GM12878 (cell line): Measurements from ENCODE around the gene CCDC134. TPM values are rescaled to one million over a fixed set of nuclear protein-coding genes. Genes with fewer than 3 reads are reported as not detected.

ENCODE experiments used
- ATAC-seq: fragments of 200-7000 bp; cut with Tn5 transposase; 3 replicates; pipeline ENCODE4 v1.9.1; 2020; ENCODE audit warnings: mild to moderate bottlenecking, moderate library complexity
- BruUV-seq: library from RNA; stranded (reverse); fragments of 400-500 nt; replicated peaks from 2 replicates; lab custom pipeline; 2021; lab: Mats Ljungman, UMichigan
- CTCF ChIA-PET: fragments of 300-600 bp; sonication (Branson Sonifier 250); formaldehyde crosslinking; extraction: SDS; loops from one replicate; lab custom pipeline; 2021; ENCODE audit warnings: inconsistent platforms; lab: Yijun Ruan, JAX
- POLR2A ChIA-PET: fragments of 350-600 bp; formaldehyde crosslinking; extraction: SDS; loops from one replicate; lab custom pipeline; 2021; ENCODE audit warnings: inconsistent platforms; lab: Charles Lee
- RAD21 ChIA-PET: fragments of 300-600 bp; sonication (Branson Sonifier 250); formaldehyde crosslinking; loops from one replicate; lab custom pipeline; 2023; ENCODE audit warnings: antibody characterized with exemption; ENCODE audit not compliant: unreplicated experiment; lab: Charles Lee
- SMC1A ChIA-PET: fragments of 300-600 bp; sonication (Branson Sonifier 250); formaldehyde crosslinking; loops from one replicate; lab custom pipeline; 2023; ENCODE audit not compliant: unreplicated experiment, uncharacterized antibody; lab: Charles Lee
- DNase-seq: peaks from one replicate; pipeline ENCODE4 v3.0.0-alpha.2; 2011; ENCODE audit warnings: low read depth, low spot score
- FAIRE-seq: peaks from 3 replicates; lab custom pipeline; 2011; peaks lifted over from hg19 to GRCh38; lab: Jason Lieb, UNC
- H2AFZ ChIP-seq: 2 replicates; pipeline ENCODE4 v1.6.0; 2011; ENCODE audit warnings: low read depth, low read length, control low read depth; ENCODE audit not compliant: control insufficient read depth
- H3K27ac ChIP-seq: 2 replicates; pipeline ENCODE4 v1.5.1; 2011; ENCODE audit warnings: control low read depth; ENCODE audit not compliant: control insufficient read depth, insufficient read depth
- H3K27me3 ChIP-seq, 2 experiments: replicated peaks in 1 of 2; 2 replicates each; pipeline versions ENCODE4 v1.6.0 to v1.6.1; 2011; ENCODE audit warnings: low read length in 1 of 2; ENCODE audit not compliant: control insufficient read depth in 2 of 2, insufficient read depth in 2 of 2
- H3K36me3 ChIP-seq, 2 experiments: 2 replicates each; pipeline ENCODE4 v1.5.1; 2011; ENCODE audit warnings: low read length in 1 of 2; ENCODE audit not compliant: control insufficient read depth in 2 of 2, insufficient read depth in 2 of 2
- H3K4me1 ChIP-seq: 2 replicates; pipeline ENCODE4 v1.6.1; 2011; ENCODE audit warnings: mild to moderate bottlenecking, low read length, moderate library complexity, mixed read lengths; ENCODE audit not compliant: control insufficient read depth, insufficient read depth
- H3K4me2 ChIP-seq: 2 replicates; pipeline ENCODE4 v1.6.0; 2011; ENCODE audit warnings: control low read depth; ENCODE audit not compliant: control insufficient read depth, insufficient read depth
- H3K4me3 ChIP-seq: fragments of 200-600 bp; sonication (generic); 2 replicates; pipeline ENCODE4 v1.5.1; 2016
- H3K79me2 ChIP-seq: 2 replicates; pipeline ENCODE4 v1.6.0; 2011; ENCODE audit warnings: low read length; ENCODE audit not compliant: control insufficient read depth, insufficient read depth
- H3K9ac ChIP-seq: 2 replicates; pipeline ENCODE4 v1.8.0; 2011; ENCODE audit warnings: low read length, control low read depth, mixed read lengths; ENCODE audit not compliant: control insufficient read depth, insufficient read depth
- H3K9me3 ChIP-seq: replicated peaks from 3 replicates; pipeline ENCODE4 v1.5.1; 2011; ENCODE audit warnings: mild to moderate bottlenecking, low read length; ENCODE audit not compliant: control insufficient read depth, insufficient read depth
- H4K20me1 ChIP-seq: 2 replicates; pipeline ENCODE4 v1.6.0; 2011; ENCODE audit not compliant: control insufficient read depth, insufficient read depth
- EGR1 ChIP-seq, 2 experiments: IDR thresholded peaks; 1 replicate in 1 of 2; 2 replicates in 1 of 2; pipeline ENCODE4 v1.6.1; 2011 to 2012; ENCODE audit warnings: low read depth in 2 of 2, low read length in 2 of 2, borderline replicate concordance in 1 of 2, mild to moderate bottlenecking in 1 of 2, moderate library complexity in 1 of 2
- IRF4 ChIP-seq: IDR thresholded peaks from 2 replicates; pipeline ENCODE4 v1.6.1; 2011; ENCODE audit warnings: low read depth, low read length
- JUND ChIP-seq: IDR thresholded peaks from 2 replicates; pipeline ENCODE4 v1.6.1; 2012; ENCODE audit warnings: low read depth, mild to moderate bottlenecking, low read length, improper control_type of control experiment, moderate library complexity
- MEF2B ChIP-seq: fragments of 450-650 bp; IDR thresholded peaks from 2 replicates; pipeline ENCODE4 v1.6.1; 2018; ENCODE audit warnings: mild to moderate bottlenecking, moderate library complexity; ENCODE audit not compliant: partially characterized antibody, poor library complexity, severe bottlenecking
- NFIC ChIP-seq: IDR thresholded peaks from 2 replicates; pipeline ENCODE4 v1.6.1; 2012; ENCODE audit warnings: low read depth, mild to moderate bottlenecking, inconsistent platforms, low read length, moderate library complexity
- SIX5 ChIP-seq: IDR thresholded peaks from 2 replicates; pipeline ENCODE4 v1.6.1; 2011; ENCODE audit warnings: mild to moderate bottlenecking, low read depth, low read length, moderate library complexity; ENCODE audit not compliant: severe bottlenecking
- ZBED1 ChIP-seq: IDR thresholded peaks from 2 replicates; pipeline ENCODE4 v1.6.1; 2016; ENCODE audit warnings: borderline replicate concordance
- ZNF217 ChIP-seq: fragments of 450-650 bp; IDR thresholded peaks from 2 replicates; pipeline ENCODE4 v1.6.1; 2017; ENCODE audit warnings: antibody characterized with exemption, mild to moderate bottlenecking
- ZNF24 ChIP-seq: fragments of 450-650 bp; IDR thresholded peaks from 2 replicates; pipeline ENCODE4 v1.6.1; 2017; ENCODE audit warnings: antibody characterized with exemption, mild to moderate bottlenecking
- WGBS: methylation state at CpG from one replicate; pipeline ENCODE4 v1.1.6; 2016; ENCODE audit warnings: low lambda C conversion rate; ENCODE audit not compliant: insufficient replicate concordance, insufficient coverage; ENCODE audit errors: missing lambda C conversion rate; 5-methylcytosine and 5-hydroxymethylcytosine counted together
- in situ Hi-C: fragments of 300-500 bp; cut with MboI; formaldehyde crosslinking; loops from 9 replicates; pipeline ENCODE4 v1.14.3; 2018; ENCODE audit warnings: mixed read lengths
- intact Hi-C: fragments of 100-400 bp; cut with micrococcal nuclease; formaldehyde crosslinking; loops from one replicate; pipeline ENCODE4 v1.14.2; 2022; ENCODE audit not compliant: unreplicated experiment
- polyA plus RNA-seq, 11 experiments: library from polyadenylated mRNA; depleted of rRNA in 4 of 11; unstranded in 6 of 11; stranded (reverse) in 5 of 11; fragments of >200 nt; fragmentation: Nextera tagmentation in 4 of 11; fragmentation: Illumina TruSeq in 1 of 11; extraction: Ambion mirVana in 4 of 11; extraction: Trizol in 1 of 11; gene quantifications; 1 replicate in 1 of 11; 2 replicates in 10 of 11; pipeline versions ENCODE4 v1.2.1 to v1.2.3, GENCODE V29; 2011 to 2016; ENCODE audit warnings: inconsistent platforms in 2 of 11, missing spikeins in 2 of 11, low read depth in 1 of 11
- total RNA-seq, 4 experiments: library from RNA; depleted of rRNA in 3 of 4; stranded (reverse); fragments of >200 nt in 3 of 4; fragmentation: Illumina TruSeq in 1 of 4; extraction: Trizol in 1 of 4; gene quantifications; 2 replicates each; pipeline versions ENCODE4 v1.2.1 to v1.2.3, GENCODE V29; 2013 to 2021

The CCDC134 gene
- total and polyA plus RNA-seq, 10 of the 15 experiments (the other 5 are each of a cell fraction or from before 2014, with no cell fraction given), result 0.35 to 19.3 (median 11.8) TPM

DNA sequence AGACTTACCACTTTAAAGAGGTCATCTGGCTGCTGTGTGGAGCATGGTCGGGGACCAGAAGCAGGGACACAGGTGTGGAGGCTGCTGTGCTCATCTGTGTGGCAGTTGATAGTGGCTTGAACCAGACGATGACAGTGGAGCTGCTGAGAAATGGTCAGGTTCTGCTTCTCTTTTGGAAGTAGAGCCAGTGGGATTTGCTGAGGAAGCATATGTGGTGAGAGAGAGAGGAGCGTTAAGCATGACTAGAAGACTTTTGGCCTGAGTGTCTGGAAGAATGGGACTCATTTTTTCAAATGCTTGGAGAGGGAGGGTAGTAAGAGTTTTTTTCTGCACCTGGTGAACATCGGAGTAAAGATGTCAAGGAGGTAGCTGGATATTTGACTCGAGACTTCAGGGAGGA is 20.0 kb downstream of the CCDC134 start:
- 92% methylated on average over 5 of the region's 5 CpGs for WGBS
- H3K9ac ChIP-seq, result no peak overlapping the region
- H3K4me2 ChIP-seq, result no peak overlapping the region
- ChIA-PET SMC1A (interaction anchor here (0.8 kb wide), 1 partner anchor 42 kb away, joined by 3 read pairs; no protein-coding TSS in a partner anchor), RAD21 (interaction anchor here (0.8 to 2.9 kb wide), 2 partner anchors 121 to 123 kb away, joined by 3 to 14 read pairs; no protein-coding TSS in a partner anchor)
- intact Hi-C loops, result loop anchor here (5.0 kb wide), 1 partner anchor 37 kb away; no protein-coding TSS in a partner anchor
- H4K20me1 ChIP-seq, result no peaks in the 10 kb centered on the region
- H3K27me3 ChIP-seq, result no peaks in the 10 kb centered on the region
- H3K4me3 ChIP-seq, result no peak overlapping the region
- FAIRE-seq, result no peak
- no peaks in the 10 kb centered on the region for H3K9me3 ChIP-seq
- H3K79me2 ChIP-seq, result no peaks in the 10 kb centered on the region
- BruUV-seq, result no TSS peak
- no peak for TF ChIP-seq JUND
- no peak for TF ChIP-seq ZNF24
- no peak for TF ChIP-seq NFIC
- no peak for TF ChIP-seq ZNF217
- no peak for TF ChIP-seq SIX5
- no peak for TF ChIP-seq MEF2B
- no peak for TF ChIP-seq EGR1 (IDR thresholded peaks at IDR 0.05; ENCODE audit: borderline replicate concordance in 1 of 2, low read depth in 2 of 2, low read length in 2 of 2)
- TF ChIP-seq IRF4, result no peak
- no peak for TF ChIP-seq ZBED1
- TF ChIP-seq, all 136 proteins: peak for 0
- Histone ChIP-seq H3K36me3 (peaks cover 7 to 21% of the 10 kb centered on the region in 2 experiments), H3K4me1 (no peaks in the 10 kb centered on the region; the same call in 1 of the 2 replicates), H2AFZ (no peak overlapping the region), H3K27ac (no peak overlapping the region)
- ChIA-PET POLR2A (no interaction called here), CTCF (interaction anchor here (1.0 to 3.3 kb wide), 3 partner anchors 74 to 122 kb away, joined by 5 to 22 read pairs (median 11); partner anchors contain the start of gene MEI1)
- no peak for DNase-seq
- in situ Hi-C loops, result no loop called here
- no peak for ATAC-seq
